Renal pelvis (tissue), 12 donors: ENCODE data around the gene PPM1N. TPM values are rescaled to one million over a fixed set of nuclear protein-coding genes. Genes with fewer than 3 reads are reported as not detected.

Experiments used
- DNase-seq: peaks from one replicate; pipeline ENCODE4 v3.0.0-alpha.2; 2013
- long read RNA-seq, 16 experiments: transcript quantifications; one replicate each; lab custom pipeline, GENCODE V29; 2026
- polyA plus RNA-seq, 3 donors: library from polyadenylated mRNA; unstranded; fragments of 120-200 nt; gene quantifications; one replicate each; pipeline ENCODE4 v1.2.1, GENCODE V29; 2013; ENCODE audit not compliant: insufficient read length in 3 of 3

The PPM1N gene
- polyA plus RNA-seq, result under 1 TPM; 0.13 to 0.68 (median 0.56) TPM
- long read RNA-seq, donor 1, result 0 reads
- long read RNA-seq, donor 2, result 0 reads
- long read RNA-seq, donor 3, result 0 reads
- long read RNA-seq, donor 4, partial matches to known transcripts, result 0 of 5 reads
- long read RNA-seq, donor 4, other reads (novel, unspliced or antisense), result 5 of 5 reads
- long read RNA-seq, donor 5, result 0 reads
- long read RNA-seq, donor 6, result 0 reads
- long read RNA-seq, donor 7, result 0 reads
- long read RNA-seq, donor 8, result 0 reads
- long read RNA-seq, donor 9, result 0 reads
- long read RNA-seq, donor 10, result 0 reads
- long read RNA-seq, donor 11, result 0 reads
- long read RNA-seq, donor 12, result 0 reads
- long read RNA-seq, donor 13, result 0 reads
- long read RNA-seq, donor 14, result 0 reads
- long read RNA-seq, donor 15, partial matches to known transcripts, result 0 of 2 reads
- long read RNA-seq, donor 15, other reads (novel, unspliced or antisense), result 0 of 2 reads
- long read RNA-seq, donor 16, partial matches to known transcripts, result 0 of 11 reads
- long read RNA-seq, donor 16, other reads (novel, unspliced or antisense), result 11 of 11 reads

GRCh38 chr19:45498411-45499195 lies at the start of gene PPM1N:
PPM1N (plus strand) TSS chr19:45498443; CDS start chr19:45498473, 30 bp downstream.
- DNase-seq, result no peak

- no peak for DNase-seq
These were observed 49.4 kb upstream of the PPM1N start for GRCh38 chr19:45448887-45449299.

GRCh38 chr19:45450012-45450333 lies 48.3 kb upstream of the PPM1N start:
- DNase-seq, result no peak

GRCh38 chr19:45451131-45451849 lies 47.0 kb upstream of the PPM1N start:
- DNase-seq, result no peak

GRCh38 chr19:45451850-45452387 lies 46.3 kb upstream of the PPM1N start:
- DNase-seq, result no peak

- peak; percentile 87 for DNase-seq
These were observed 42.3 kb upstream of the PPM1N start for GRCh38 chr19:45455707-45456499.

- DNase-seq, result no peak
These were observed 41.8 kb upstream of the PPM1N start for GRCh38 chr19:45456500-45456815.

GRCh38 chr19:45457776-45458175 lies 40.5 kb upstream of the PPM1N start:
- no peak for DNase-seq

GRCh38 chr19:45460807-45461347 lies 37.4 kb upstream of the PPM1N start:
- no peak for DNase-seq

- DNase-seq, result no peak
These were observed 36.1 kb upstream of the PPM1N start for GRCh38 chr19:45462174-45462573.

GRCh38 chr19:45463241-45463640 lies 35.0 kb upstream of the PPM1N start:
- DNase-seq, result no peak

- DNase-seq, result no peak
These were observed 34.0 kb upstream of the PPM1N start for GRCh38 chr19:45464274-45464673.

GRCh38 chr19:45464852-45465441 lies 33.3 kb upstream of the PPM1N start:
- no peak for DNase-seq

GRCh38 chr19:45467115-45467455 lies 31.2 kb upstream of the PPM1N start:
- no peak for DNase-seq

- peak; percentile 94 for DNase-seq
These were observed 30.6 kb upstream of the PPM1N start, which contains the start of gene FOSB for GRCh38 chr19:45467456-45468158. FOSB (plus strand) TSS chr19:45467996; CDS start chr19:45468587, 591 bp downstream.

- no peak for DNase-seq
These were observed 30.0 kb upstream of the PPM1N start for GRCh38 chr19:45468159-45468651.

GRCh38 chr19:45468803-45469131 lies 29.5 kb upstream of the PPM1N start:
- no peak for DNase-seq

- DNase-seq, result peak; percentile 89
These were observed 28.9 kb upstream of the PPM1N start for GRCh38 chr19:45469132-45469944.
